GM12874 (cell line): ENCODE measurements around the gene AK5.
A peak's percentile ranks its signal among the peaks of the same experiment; 100 is the strongest.

Source experiments
- TF ChIP-seq, protein P1 (sequence below): IDR thresholded peaks from 2 replicates; pipeline ENCODE4 v1.5.1; 2011; ENCODE audit warnings: low read depth, mild to moderate bottlenecking, control low read depth, low read length, moderate library complexity; ENCODE audit not compliant: insufficient read depth

The AK5 gene

GRCh38 chr1:77412820-77413530 is 131.2 kb downstream of the AK5 start:
- TF ChIP-seq, protein P1, sequence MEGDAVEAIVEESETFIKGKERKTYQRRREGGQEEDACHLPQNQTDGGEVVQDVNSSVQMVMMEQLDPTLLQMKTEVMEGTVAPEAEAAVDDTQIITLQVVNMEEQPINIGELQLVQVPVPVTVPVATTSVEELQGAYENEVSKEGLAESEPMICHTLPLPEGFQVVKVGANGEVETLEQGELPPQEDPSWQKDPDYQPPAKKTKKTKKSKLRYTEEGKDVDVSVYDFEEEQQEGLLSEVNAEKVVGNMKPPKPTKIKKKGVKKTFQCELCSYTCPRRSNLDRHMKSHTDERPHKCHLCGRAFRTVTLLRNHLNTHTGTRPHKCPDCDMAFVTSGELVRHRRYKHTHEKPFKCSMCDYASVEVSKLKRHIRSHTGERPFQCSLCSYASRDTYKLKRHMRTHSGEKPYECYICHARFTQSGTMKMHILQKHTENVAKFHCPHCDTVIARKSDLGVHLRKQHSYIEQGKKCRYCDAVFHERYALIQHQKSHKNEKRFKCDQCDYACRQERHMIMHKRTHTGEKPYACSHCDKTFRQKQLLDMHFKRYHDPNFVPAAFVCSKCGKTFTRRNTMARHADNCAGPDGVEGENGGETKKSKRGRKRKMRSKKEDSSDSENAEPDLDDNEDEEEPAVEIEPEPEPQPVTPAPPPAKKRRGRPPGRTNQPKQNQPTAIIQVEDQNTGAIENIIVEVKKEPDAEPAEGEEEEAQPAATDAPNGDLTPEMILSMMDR = no peak

DNA sequence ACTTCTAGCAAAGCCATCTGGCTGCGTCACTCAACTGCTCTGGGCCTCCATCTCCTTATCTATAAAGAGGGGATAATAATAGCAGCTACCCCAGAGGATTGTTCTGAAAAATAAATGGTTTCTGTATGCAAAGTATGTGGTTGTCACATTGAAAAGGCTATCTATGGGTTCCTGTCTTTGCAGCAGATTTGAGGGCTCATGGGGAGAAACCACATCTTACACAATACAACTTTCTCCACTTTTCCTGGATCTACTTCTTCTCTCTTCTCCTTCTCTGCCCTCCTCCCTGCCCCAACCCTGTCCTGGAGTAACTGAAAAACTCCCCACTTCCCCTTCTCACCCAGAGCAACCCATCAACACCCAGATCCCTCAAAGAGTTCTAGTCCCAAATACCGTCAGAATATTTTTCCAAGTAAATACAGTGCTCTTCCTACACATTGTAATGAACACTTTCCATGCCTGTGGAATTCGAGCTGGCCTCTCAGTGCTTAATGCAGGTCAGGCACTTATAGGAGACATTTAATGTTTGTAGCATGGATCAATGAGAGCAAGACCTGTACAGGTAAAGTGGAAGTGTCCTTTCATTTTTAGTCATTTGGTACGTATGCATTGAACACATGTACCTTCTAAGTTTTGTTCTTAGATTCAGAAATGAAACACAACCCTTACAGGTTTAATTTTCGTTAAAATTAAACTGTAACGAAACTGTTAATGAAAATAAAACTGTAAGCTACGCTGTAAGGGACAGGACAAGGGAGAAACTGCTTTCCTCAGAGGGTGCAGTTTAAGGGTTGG is 131.9 kb downstream of the AK5 start:
- TF ChIP-seq, protein P1 = no peak

DNA sequence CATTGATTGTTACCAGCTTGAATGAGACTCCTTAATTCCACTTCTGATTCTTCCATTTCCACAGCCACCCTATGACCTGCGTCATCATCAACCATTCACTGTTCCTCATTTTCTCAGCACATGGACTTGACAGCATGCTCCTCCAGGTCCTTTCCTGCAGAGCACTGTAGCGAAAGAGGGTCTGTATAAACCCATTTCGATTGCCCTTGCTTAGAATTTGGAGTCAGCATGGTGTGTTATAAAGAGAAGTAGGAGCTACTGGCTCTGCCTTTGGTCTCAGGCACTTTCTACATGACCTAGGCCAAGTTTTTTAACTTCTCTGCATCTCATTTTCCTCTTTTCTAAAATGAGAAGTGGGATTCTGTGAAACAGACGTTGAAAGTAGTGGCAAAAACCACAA is 133.8 kb downstream of the AK5 start:
- TF ChIP-seq, protein P1 = no peak

GRCh38 chr1:77416692-77417450 is 135.1 kb downstream of the AK5 start:
- TF ChIP-seq, protein P1 = peak; percentile 16; the same call in 1 of the 2 replicates

DNA sequence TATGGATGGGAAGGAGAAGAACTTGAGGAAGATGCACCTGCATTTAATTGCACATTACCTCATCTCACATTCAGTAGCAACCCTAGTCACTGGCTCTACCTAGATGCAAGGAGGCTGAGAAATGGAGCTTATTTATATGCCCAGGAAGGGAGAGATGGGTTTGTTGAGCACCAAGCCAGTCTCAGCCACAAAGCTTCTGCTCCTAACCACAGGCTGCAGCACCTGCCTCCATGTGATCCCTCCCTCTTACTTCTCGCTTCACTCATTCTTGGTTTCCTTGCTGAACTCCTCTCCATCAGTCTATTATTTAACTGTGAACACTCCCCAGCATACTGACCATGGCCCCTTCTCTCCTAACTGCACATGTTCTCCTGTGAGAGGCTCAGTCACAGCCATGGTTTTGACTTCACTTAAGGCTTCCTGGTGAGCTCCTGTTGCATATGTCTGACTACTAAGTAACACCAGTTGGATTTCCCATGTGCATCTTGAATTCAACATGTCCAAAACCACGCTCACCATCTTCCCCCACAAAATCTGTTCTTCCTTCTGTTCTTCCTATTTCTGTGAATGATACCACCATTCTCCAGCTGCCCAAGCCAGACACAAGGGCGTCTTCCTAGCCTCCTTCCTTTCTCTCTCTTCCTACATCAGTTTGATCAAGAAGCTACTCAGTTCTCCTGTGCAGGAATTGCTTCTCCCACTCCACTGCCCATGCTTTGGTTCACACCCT is 139.8 kb downstream of the AK5 start:
- TF ChIP-seq, protein P1 = no peak

DNA sequence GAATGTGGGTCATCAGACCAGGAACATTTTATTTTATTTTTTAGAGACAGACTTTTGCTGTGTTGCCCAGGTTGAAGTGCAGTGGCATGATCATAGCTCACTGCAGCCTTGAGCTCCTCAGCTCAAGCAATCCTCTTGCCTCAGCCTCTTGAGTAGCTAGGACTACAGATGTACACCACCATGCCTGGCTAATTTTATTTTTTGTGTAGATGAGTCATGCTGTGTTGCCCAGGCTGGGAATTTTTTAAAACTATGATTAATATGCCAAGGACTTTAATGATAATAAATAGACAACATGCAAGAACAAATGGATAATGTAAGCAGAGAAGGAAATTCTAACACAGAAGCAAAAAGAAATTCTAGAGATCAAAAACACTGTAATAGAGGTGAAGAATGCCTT is 142.4 kb downstream of the AK5 start:
- TF ChIP-seq, protein P1 = no peak
